Neural progenitor cell (in vitro differentiated cells): ENCODE results near the gene MAST2.

Experiments used
- CTCF ChIP-seq: fragments of 200-600 bp; sonication (generic); IDR thresholded peaks from 2 replicates; pipeline ENCODE4 v1.5.1; 2017; ENCODE audit warnings: antibody characterized with exemption, mild to moderate bottlenecking
- EZH2 ChIP-seq: fragments of 200-600 bp; sonication (generic); IDR thresholded peaks from 2 replicates; pipeline ENCODE4 v1.6.1; 2017; ENCODE audit warnings: antibody characterized with exemption, mild to moderate bottlenecking, moderate library complexity
- EZH2phosphoT487 ChIP-seq: fragments of 200-600 bp; sonication (generic); IDR thresholded peaks from 2 replicates; pipeline ENCODE4 v1.6.1; 2017; ENCODE audit warnings: antibody characterized with exemption

- no peak for TF ChIP-seq CTCF
- TF ChIP-seq EZH2 = no peak
- no peak for TF ChIP-seq EZH2phosphoT487
Observed at GRCh38 chr1:45802343-45803298, 791 bp upstream of the MAST2 start.
